GM18526 (cell line): ENCODE results near the gene FABP6.

Experiments
- POLR2A ChIP-seq: IDR thresholded peaks from 3 replicates; pipeline ENCODE4 v1.6.1; 2011; ENCODE audit not compliant: insufficient read length; ENCODE audit errors: extremely low read depth

The FABP6 gene

DNA sequence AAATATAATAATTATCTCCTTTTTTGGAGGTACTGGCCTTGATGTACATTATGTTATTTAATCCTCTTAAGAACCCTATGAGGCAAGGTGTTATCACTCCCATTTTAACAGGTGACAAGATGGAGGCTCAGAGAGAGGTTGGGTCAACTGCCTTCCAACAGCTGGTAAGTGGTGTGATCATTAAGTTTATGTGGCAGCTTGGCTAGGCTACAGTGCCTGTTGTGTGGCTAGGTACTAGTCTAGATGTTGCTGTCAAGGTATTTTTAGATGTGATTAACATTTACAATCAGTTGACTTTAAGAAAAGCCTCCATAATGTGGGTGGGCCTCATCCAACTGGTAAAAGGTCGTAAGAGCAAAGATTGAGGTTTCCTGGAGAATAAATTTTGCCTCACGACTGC lies 21.5 kb downstream of the FABP6 start:
- no peak for TF ChIP-seq POLR2A

DNA sequence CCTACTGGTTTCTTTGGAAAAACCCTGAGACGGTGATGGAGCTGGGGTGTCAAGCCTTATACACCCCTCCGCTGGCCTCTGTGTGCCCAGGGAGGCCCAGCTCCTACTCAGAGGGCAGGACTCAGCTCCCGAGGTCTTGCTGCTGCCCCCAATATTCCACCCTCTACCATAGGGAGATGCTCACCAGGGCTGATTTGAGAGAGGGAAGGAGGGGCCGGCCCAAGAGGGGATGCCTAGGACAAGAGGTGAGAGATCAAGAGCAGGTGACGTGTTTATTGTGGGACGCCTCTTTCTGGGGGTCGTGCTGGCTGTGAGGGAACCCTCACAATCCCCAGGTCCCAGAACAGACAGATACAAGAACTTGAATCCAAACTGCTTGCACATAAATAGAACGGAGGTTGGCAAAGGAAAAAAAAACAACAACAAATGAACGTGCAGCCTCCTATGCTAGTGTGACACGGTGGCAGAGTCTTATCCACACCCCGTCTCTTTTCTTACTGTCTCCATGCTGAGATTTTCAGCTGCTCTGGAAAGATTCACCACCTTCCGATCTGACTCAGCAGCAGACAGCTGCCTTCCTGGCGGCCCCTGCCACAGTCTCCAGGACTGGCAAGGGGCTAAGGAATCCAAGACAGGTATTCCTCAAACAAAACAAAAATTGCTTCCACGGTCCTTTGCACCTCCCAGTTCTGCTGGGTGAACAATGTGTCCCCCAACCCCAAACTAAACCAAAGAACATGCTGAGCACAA lies 22.3 kb downstream of the FABP6 start:
- no peak for TF ChIP-seq POLR2A

DNA sequence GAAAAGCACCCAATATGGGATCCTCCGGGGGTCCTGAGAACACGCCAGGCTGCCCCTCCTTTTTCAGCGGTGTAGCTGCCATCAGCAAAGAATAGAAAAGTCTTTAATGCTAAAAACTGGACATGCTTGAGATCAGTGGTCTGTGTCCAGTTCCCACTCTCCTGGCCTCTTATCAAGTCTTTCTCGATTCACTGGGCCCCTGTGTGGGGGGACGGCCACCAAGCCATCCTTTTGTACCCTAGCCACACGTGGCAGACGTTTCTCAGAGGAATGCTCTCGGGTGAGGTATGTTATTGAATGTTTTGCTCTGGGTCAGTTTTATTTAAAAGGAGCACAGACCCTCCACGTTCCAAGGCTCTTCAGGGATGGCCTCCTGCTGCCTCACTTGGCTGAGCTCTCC lies 23.6 kb downstream of the FABP6 start:
- TF ChIP-seq POLR2A, result no peak

DNA sequence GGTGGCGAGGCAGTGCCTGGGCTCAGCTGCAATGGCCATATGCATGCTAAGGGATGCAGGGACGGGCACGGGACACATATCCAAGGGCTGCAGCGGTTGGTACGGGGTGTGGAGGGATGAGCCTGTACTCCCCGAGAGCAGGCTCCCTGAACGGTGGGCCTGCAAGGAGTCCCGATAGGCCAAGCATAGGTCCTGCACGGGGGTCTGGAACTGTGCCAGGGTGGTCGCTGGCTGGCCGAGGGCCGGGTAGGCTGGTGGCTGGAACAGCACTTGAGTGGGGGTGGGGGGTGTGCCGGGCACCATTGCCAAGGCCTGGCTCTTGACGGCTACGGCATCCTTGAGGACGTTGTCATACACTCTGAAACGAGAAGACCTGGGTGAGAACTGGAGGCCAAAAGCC lies 24.1 kb downstream of the FABP6 start:
- no peak for TF ChIP-seq POLR2A

DNA sequence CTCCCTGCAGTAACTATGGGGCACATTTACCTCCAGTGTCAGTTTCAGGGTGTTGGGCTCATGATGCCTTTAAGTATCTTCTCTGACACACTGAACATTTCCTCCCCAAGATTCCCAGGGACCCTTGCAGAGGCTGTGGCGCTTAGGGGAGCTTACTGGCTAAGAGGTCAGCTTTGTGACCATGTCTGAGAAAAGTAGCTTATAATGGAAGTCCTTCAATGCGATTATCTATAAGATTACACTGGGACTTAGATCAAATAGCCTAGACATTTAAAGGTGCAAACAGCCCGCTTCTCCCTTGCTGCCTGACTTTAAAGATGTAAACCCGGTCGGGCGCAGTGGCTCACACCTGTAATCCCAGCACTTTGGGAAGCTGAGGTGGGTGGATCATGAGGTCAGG lies 25.4 kb downstream of the FABP6 start:
- no peak for TF ChIP-seq POLR2A

DNA sequence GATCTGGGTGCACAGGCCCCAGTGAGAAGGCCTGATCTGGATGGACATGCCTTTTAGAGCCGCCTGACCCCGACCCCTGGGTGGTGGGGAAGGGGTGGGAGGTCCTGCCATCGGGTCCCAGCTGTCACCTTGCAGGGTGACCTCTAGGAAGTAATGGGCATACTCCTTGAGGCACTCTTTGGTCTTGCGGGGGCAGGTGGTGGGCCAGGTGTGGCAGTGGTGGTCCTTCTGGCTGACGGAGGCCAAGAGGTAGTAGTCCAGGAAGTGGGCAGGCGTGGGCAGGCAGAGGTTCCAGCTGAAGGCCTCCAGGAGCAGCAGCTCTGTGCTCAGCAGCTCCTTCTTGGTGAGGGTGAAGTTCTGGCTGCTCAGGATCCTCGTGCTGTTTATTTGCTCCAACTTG lies 30.0 kb downstream of the FABP6 start:
- TF ChIP-seq POLR2A, result no peak

DNA sequence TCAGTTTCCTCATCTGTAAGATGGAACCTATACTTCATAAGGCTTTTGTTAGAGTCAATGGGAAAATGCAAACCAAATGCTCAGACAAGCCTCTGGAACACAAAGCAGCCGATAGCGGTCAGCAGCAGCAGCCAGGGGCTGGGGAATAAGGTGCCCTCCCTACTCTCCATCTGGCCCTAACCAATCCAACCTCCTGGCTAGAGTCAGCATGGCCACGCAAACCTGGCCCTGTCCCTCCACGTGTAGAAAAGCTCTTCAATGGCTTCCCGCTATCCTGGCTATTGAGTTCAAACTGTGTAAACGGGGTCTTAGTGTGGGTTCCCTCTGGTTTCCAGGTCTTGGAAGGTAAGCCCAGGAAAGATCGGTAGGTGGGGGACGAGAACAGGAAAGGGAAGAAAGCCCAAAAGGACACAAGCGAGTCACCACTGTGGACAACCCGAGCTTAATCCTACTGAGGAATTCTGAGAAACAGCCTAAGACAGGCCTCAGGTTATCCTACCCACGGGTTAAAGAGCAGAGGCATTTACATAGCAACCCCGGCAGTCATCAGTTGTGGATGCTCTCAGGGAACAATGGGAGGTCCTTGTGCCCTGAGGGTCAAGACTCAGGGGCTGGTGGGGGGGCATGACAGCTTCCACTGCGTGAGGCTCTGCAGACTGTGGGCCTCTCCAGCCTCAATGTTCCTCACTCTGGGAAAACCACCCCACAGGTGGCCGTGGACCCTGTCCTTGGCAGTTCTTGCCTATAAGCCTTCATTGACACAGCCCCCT lies 30.9 kb downstream of the FABP6 start:
- no peak for TF ChIP-seq POLR2A

DNA sequence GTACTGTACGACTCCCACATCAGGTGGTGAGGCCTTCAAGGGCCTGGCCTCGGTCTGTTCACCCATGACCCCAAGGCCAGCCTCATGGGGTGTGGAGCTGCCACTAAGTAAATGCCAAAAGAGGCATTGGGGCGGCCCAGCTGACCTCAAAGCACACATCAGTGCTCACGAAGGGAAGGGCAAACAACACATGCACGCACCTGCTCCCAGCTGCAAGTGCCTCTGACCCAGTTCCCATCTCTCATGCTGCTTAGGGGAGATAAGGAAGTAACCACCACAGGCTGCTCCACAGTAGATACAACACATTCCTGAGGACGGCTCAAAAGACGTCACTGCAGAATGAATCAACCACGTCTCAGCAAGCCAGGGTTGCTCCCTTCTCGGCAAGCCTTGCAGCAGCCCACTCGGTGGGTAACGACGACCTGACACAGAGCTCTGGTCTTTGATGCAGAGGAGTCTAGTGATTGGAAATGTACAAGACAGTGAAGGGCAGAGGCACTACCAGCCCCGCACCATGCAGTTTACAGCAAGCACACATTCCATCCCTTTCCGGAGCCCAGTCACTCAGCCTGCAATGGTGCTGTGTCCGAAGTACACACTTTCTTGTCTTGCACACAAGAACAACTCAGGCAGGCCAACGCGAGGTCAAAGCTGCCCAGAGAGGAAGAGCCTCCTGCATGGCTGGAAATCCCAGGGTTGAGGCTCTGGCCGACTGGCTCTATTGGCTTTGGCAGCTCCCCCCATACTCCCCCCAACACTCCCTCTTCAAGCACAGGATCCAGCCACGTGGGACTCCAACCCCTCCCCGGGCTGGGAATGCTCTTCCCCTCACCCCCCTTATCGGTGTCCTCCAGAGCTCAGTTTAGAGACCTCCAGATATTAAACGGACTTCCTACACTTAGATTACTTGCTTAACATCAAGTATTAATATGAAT lies 31.8 kb downstream of the FABP6 start:
- TF ChIP-seq POLR2A, result no peak

DNA sequence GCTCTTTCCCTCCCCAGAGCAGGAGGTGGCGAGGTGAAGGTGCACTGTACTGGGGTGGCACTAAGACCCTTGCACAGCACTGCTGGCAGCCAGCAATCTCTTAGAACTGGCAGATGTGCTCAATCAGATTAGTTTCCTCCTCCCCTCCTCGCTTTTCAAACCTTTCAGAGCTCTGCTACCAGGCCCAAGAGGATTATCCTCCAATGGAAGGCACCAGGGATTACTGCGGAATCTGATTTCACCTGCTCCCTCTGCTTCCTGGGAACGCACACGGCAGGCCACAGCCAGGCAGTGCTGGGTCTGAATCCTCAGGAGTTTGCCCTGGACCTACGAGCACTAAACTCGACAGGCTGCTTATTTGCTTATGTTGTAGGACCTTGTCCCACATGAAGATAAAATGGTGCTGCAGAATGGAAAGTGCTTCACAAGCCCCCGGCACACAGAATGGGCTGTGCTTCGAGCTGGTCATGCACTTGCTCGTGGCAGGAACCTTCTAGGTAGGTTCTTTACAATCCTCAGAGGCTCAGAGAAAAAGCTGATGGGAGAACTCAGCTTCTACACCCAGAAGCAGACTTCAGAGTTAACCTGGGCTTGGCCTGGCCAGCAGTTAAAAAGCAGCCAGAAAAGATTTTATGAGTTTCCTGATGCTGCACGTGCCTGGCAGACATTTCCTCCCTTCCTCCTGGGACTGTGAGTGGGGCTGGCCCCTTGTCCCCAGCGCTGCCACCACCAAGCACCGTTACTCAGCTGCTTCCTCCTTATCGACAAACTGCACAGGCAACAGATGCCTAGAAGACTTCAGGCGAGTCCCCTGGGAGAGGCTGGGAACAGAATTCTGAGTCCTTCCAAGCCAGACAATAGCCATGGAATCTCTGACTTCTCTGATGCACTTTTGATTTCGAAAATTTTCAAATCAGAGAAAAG lies 33.1 kb downstream of the FABP6 start:
- no peak for TF ChIP-seq POLR2A

DNA sequence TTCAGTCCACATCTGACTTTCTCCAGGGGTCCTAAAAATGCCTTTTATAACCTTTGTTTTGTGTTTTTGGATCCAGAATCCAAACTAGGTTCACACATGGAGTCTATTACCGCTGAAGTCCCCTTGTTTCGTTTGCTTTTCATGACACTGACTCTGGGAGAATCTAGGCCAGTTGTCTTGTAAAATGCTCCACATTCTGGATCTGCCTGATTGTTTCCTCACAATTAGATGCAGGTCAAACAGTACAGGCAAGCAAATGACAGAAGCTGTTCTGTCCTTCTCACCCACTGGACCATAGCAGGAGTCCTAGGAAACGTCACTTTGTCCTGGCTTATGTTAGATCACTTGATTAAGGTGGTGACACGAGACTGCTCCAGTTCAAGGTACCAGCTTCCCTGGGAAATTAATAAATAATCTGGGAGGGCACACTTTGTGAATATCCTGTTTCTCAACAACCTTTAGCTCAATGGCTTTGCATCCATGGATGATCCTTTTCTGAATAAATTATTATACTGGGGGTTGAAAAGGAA lies 34.1 kb downstream of the FABP6 start:
- TF ChIP-seq POLR2A, result no peak

DNA sequence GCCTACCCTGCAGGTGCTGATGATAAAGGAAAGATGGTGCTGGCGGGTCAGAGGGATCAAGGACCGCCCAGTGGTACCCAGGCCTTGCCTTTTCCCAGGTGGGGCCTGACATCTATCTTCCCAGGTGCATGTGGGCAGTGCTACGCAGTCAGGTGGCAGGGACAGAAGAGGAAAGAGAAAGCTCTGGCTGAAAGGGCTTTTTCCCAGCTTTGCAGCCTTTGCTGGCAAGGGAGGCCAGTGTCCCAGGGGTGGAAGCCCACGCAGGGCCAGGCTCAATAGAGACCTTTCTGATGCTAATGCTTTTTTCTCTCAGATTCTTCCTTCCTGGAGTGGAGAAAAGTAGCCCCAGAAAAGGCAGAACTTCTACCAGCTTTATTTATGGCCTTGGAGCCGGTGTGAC lies 36.7 kb downstream of the FABP6 start:
- no peak for TF ChIP-seq POLR2A

DNA sequence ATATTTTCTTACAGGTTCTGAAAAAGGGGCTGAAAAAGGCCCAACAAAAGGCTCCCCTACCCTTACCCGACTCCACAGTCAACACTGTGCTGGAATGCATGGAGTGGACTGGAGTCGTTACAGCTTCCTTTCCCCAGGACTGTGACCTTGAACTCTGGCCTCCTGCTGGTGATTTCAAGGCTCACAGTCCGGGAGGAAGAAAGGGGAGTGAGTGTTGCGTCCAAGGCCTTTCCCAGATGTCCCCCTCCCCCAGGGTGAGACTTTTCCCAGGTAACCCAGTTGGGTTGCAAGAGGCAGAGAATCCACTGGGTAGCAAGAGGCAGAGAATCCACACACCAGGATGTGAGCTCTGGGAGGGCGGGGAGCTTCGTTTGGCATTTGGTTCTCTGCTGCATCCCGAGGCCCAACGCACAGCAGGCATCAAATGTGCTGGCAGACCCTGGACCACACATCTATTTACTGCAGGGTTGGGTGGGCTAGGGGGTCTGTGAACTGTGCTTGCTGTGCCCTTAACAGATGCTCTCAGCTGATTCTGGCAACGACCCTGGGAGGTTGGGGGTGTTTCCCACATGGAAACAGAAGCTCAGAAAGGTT lies 37.5 kb downstream of the FABP6 start:
- TF ChIP-seq POLR2A, result no peak

DNA sequence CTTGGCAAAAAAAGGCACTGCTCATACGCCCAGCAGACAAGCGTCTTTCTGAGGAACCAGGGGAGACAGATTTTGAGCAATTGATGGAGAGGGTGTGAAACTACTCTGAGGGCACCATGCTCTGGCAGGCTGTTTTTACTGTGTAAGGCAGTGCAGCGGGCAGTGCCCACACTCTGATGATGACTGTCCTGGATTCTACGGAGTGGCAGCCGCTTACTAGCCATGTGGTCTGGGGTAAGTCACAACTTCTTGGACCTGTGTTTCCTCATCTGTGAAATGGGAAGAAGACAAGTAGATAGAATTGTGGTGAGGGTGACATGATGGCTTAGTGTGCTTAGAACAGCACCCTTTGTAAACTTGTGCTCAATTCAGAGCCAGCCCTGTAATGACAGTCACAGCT lies 38.8 kb downstream of the FABP6 start:
- TF ChIP-seq POLR2A, result no peak

DNA sequence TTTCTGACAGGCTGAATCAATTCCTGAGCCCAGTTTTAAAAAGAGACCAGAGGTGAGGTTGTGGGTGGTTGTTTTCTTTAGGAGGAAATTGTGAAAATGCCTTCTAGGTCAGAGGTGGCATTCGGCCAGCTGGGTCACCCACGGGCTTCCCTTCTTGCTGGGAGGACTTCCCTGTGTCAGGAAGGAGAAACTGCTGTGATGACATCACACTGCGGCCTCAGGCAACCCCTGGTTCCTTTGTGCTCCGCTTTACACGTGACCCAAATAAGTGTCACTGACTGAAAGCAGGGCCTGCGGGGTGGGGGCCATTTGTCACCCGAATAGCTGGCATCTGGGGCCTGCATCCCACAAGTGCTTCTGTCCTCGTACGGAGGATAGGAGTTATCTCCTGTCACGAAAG lies 39.7 kb downstream of the FABP6 start:
- no peak for TF ChIP-seq POLR2A
